ENCODE measurements around the gene MAP2. TPM values are rescaled to one million over a fixed set of nuclear protein-coding genes. Genes with fewer than 3 reads are reported as not detected.

MAP2 gene
- total RNA-seq, 1 experiment from 2014 or later, result 7.4 TPM

DNA sequence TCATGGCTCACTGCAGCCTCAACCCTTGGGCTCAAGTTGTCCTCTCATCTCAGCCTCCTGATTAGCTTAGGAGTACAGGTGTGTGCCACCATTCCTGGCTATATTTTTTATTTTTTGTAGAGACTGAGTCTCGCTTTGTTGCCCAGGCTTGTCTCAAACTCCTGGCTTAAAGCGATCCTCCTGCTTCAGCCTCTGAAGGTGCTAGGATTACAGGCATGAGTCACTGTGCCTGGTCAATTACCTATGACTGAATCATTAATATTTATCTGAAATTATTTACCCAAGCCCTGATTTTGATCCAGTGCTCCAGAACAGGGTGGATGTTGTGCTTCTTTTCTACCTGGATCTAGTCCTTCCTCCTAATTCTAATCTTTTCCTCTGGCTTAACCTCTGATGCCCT is 87.8 kb downstream of the MAP2 start:
- Histone ChIP-seq H3K9me2 (ENCODE audit: insufficient read depth) (no peaks in the 10 kb centered on the region), H3K4me2 (ENCODE audit: low read length) (no peak overlapping the region), H3K9ac (ENCODE audit: low read length) (no peak overlapping the region), H3K36me3 (ENCODE audit: control insufficient read depth in 1 of 2, insufficient read depth in 2 of 2, low read length in 2 of 2) (no peaks in the 10 kb centered on the region), H2AFZ (ENCODE audit: low read depth, low read length, poor library complexity, severe bottlenecking) (no peak overlapping the region), H3K27ac (ENCODE audit: low read depth, low read length) (no peak overlapping the region), H3K4me1 (ENCODE audit: control insufficient read depth in 1 of 2, insufficient read depth in 2 of 2, low read length in 2 of 2) (peaks cover 0 to 5% of the 10 kb centered on the region in 2 experiments; a peak in 1 of 4 replicates), H3K27me3 (ENCODE audit: insufficient read depth, low read length) (no peaks in the 10 kb centered on the region), H4K20me1 (ENCODE audit: insufficient read depth) (no peaks in the 10 kb centered on the region), H3K4me3 (replicated peaks in 1 of 2; ENCODE audit: low read depth in 1 of 2, low read length in 2 of 2) (no peak overlapping the region), H3K79me2 (ENCODE audit: insufficient read depth, low read length) (no peaks in the 10 kb centered on the region), H3K9me3 (ENCODE audit: control insufficient read depth in 1 of 2, insufficient read depth in 1 of 2, low read depth in 1 of 2, low read length in 2 of 2) (no peaks in the 10 kb centered on the region)
- ChIA-PET POLR2A (no interaction called here), RAD21 (ENCODE audit: low non-redundant PET in 1 of 2, low total read pairs in 2 of 2, uncharacterized antibody in 2 of 2, unreplicated experiment in 2 of 2) (no interaction called here), CTCF (no interaction called here)
- no peak for DNase-seq (ENCODE audit: low read depth, low spot score)
- TF ChIP-seq EZH2phosphoT487 (IDR thresholded peaks at IDR 0.05; ENCODE audit: borderline replicate concordance), result no peak
- TF ChIP-seq RAD21 (IDR thresholded peaks at IDR 0.05; ENCODE audit: low read depth), result no peak
- TF ChIP-seq JUND (IDR thresholded peaks at IDR 0.05), result no peak
- no peak for TF ChIP-seq FOSL1 (IDR thresholded peaks at IDR 0.05; ENCODE audit: low read depth)
- TF ChIP-seq TCF7L2 (IDR thresholded peaks at IDR 0.05; ENCODE audit: borderline replicate concordance, extremely low read depth, insufficient read depth, insufficient read length), result no peak
- TF ChIP-seq, protein P1, sequence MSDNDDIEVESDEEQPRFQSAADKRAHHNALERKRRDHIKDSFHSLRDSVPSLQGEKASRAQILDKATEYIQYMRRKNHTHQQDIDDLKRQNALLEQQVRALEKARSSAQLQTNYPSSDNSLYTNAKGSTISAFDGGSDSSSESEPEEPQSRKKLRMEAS (IDR thresholded peaks at IDR 0.05), result no peak
- no TSS peak for BruUV-seq (replicated peaks)
- intact Hi-C loops (cut with micrococcal nuclease), result no loop called here
- ATAC-seq, result no peak

GRCh38 chr2:209512971-209513370 is 89.1 kb downstream of the MAP2 start:
- intact Hi-C loops (cut with micrococcal nuclease), result no loop called here
- no peak overlapping the region for H3K4me2 ChIP-seq (ENCODE audit: low read length)
- RAD21 ChIA-PET (ENCODE audit: low non-redundant PET in 1 of 2, low total read pairs in 2 of 2, uncharacterized antibody in 2 of 2, unreplicated experiment in 2 of 2), result no interaction called here
- POLR2A ChIA-PET, result no interaction called here
- BruUV-seq (replicated peaks), result no TSS peak
- no peak overlapping the region for H2AFZ ChIP-seq (ENCODE audit: low read depth, low read length, poor library complexity, severe bottlenecking)
- peaks cover 0 to 5% of the 10 kb centered on the region in 2 experiments; a peak in 1 of 4 replicates for H3K4me1 ChIP-seq (ENCODE audit: control insufficient read depth in 1 of 2, insufficient read depth in 2 of 2, low read length in 2 of 2)
- H3K27ac ChIP-seq (ENCODE audit: low read depth, low read length), result no peak overlapping the region
- ATAC-seq, result no peak
- DNase-seq (ENCODE audit: low read depth, low spot score), result no peak
- no peaks in the 10 kb centered on the region for H4K20me1 ChIP-seq (ENCODE audit: insufficient read depth)
- no peak overlapping the region for H3K4me3 ChIP-seq (replicated peaks in 1 of 2; ENCODE audit: low read depth in 1 of 2, low read length in 2 of 2)
- H3K9me3 ChIP-seq (ENCODE audit: control insufficient read depth in 1 of 2, insufficient read depth in 1 of 2, low read depth in 1 of 2, low read length in 2 of 2), result no peaks in the 10 kb centered on the region
- H3K9ac ChIP-seq (ENCODE audit: low read length), result no peak overlapping the region
- no peaks in the 10 kb centered on the region for H3K79me2 ChIP-seq (ENCODE audit: insufficient read depth, low read length)
- H3K9me2 ChIP-seq (ENCODE audit: insufficient read depth), result no peaks in the 10 kb centered on the region
- no peaks in the 10 kb centered on the region for H3K27me3 ChIP-seq (ENCODE audit: insufficient read depth, low read length)
- CTCF ChIA-PET, result no interaction called here
- H3K36me3 ChIP-seq (ENCODE audit: control insufficient read depth in 1 of 2, insufficient read depth in 2 of 2, low read length in 2 of 2), result no peaks in the 10 kb centered on the region
- TF ChIP-seq ZNF274 (IDR thresholded peaks at IDR 0.05; ENCODE audit: low read depth, low read length) (no peak), ATF3 (IDR thresholded peaks at IDR 0.05) (no peak), ELF1 (IDR thresholded peaks at IDR 0.05; ENCODE audit: borderline replicate concordance, low read depth) (no peak), SRF (IDR thresholded peaks at IDR 0.05; ENCODE audit: low read depth) (no peak), RAD21 (IDR thresholded peaks at IDR 0.05; ENCODE audit: low read depth) (no peak), SIN3A (IDR thresholded peaks at IDR 0.05; ENCODE audit: low read depth) (no peak), POLR2A (IDR thresholded peaks at IDR 0.05; ENCODE audit: borderline replicate concordance, extremely low read depth, insufficient read depth, insufficient read length) (no peak), REST (IDR thresholded peaks at IDR 0.05; ENCODE audit: low read depth) (no peak), ZFX (IDR thresholded peaks at IDR 0.05) (no peak), EGR1 (IDR thresholded peaks at IDR 0.05; ENCODE audit: low read depth) (no peak), YY1 (IDR thresholded peaks at IDR 0.05; ENCODE audit: extremely low read depth, insufficient replicate concordance, low read depth, low read length) (no peak), JUND (IDR thresholded peaks at IDR 0.05) (no peak)
- TF ChIP-seq, protein P2, sequence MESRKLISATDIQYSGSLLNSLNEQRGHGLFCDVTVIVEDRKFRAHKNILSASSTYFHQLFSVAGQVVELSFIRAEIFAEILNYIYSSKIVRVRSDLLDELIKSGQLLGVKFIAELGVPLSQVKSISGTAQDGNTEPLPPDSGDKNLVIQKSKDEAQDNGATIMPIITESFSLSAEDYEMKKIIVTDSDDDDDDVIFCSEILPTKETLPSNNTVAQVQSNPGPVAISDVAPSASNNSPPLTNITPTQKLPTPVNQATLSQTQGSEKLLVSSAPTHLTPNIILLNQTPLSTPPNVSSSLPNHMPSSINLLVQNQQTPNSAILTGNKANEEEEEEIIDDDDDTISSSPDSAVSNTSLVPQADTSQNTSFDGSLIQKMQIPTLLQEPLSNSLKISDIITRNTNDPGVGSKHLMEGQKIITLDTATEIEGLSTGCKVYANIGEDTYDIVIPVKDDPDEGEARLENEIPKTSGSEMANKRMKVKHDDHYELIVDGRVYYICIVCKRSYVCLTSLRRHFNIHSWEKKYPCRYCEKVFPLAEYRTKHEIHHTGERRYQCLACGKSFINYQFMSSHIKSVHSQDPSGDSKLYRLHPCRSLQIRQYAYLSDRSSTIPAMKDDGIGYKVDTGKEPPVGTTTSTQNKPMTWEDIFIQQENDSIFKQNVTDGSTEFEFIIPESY (IDR thresholded peaks at IDR 0.05; ENCODE audit: extremely low read depth, insufficient replicate concordance, low read length), result no peak
